ENCODE data around the gene DHRS1.
A peak's percentile ranks its signal among the peaks of the same experiment; 100 is the strongest.

DHRS1 gene

DNA sequence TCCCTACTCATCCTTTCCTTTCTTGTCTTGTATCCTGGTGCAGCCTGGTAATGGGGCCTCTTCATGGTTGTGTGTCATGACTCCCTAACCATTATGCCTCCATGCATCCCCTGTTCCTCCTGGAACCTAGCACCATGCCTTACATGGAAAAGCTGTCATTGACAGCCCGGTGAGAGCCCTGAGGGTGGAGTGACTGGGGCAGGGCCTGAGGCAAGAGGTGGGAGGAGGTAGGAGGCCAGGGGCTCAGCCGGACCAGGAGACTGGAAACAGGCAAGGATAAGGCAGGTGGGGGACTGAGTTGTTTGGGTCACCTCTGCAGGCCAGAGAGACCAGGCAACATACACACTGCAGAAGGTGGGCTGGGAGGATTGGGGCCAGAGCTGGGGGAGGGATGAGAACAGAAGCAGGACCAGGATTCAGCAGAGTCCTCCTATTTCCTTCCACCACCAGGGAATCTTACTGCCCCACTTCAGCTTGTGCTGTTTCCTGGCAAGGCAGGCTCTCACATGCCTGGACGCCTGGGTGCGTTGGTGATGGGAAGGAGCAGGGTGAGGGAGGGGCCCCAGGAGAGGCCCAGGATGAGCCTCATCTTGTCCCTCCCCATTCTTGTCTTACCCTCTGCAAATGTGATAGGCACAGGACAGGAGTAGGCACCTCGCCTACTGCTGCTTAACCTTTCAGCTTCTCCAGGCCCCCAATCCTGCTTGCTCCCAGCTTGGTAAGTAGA lies 10.1 kb upstream of the DHRS1 start, which contains the start of gene LTB4R2:
Gene LTB4R2 (plus strand): TSS at position 603 of the 727 bp plus-strand sequence. CDS start 525 bp downstream, outside the sequence.
- DNase-seq (ENCODE audit: low spot score) = no peak

GRCh38 chr14:24308342-24309124 lies 9.0 kb upstream of the DHRS1 start:
- DNase-seq (ENCODE audit: low spot score) = no peak

DNA sequence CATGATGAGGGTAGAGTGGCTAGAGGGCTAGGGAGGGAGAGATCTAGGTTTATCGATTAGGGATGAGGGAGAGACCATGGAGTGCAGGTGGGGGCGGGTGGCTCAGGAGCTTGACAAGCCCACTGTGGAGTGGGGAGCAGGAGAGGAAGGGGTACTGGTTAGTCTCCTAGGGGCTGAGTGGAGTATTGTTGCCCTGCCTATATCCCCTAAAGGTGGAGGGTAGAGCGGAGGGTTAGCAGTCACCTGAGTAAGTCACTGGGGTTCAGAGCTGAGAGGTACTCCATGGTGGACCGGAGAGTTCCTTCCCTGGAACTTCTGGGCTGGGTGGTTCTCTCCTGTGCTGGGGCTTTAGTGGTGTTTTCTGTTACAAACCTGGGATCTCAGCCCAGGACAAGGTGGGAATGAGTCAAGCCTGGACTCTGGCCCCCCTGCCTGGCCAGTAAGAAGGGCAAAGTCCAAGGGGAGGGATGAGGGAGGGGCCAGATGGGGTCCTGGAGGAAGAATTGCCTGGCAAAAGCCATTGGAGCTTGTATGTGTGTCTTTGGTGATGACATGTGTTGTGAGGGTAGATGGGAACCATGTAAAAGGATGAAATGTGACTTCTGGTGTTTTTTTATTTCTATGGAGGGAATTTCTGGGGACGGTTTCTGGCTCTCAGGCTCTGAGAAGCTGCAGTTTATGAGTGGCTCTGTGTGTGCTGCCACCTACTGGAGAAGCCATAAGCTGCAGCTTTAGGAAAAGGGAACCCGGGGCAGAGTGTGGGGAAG lies 8.2 kb upstream of the DHRS1 start, which contains the start of gene CIDEB:
Gene CIDEB (minus strand): TSS at position 403 of the 767 bp plus-strand sequence. CDS start 119 bp downstream, at position 284.
- peak; percentile 69 for DNase-seq (ENCODE audit: low spot score)

DNA sequence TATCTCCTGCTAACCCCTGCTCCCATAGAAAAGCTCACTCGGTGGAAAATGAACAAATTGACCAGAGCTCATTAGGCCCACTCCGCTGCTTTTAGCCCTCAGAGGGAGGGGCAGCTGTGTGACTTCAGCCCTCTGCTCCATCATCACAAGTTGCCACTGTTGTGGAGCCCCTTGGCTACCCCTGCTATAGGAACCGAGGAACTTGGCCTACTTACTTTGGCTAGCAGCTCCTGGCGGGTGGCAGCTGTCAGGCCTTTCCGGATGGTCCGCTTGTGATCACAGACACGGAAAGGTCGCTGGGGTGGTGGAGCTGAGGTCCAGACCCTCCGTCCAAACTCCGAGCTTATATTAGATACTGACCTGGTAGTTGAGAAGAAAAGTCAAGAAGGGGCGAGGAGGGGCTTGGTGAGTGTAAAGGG lies 7.6 kb upstream of the DHRS1 start:
- no peak for DNase-seq (ENCODE audit: low spot score)

DNA sequence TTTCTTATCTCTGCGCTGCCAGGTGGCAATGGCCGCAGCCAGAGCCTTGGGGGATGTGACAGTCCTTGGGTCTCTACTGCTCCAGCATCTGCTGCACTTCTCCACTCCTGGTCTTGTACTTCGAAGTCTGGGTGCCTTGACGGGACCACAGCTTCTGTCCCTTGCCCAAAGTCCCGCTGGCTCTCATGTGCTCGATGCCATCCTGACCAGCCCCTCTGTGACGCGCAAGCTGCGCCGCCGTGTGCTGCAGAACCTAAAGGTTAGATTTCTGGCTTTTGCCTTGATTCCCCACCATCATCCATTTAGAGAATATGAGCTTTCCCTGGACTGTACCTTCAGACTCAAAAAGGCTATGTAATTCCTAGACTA lies 4.4 kb upstream of the DHRS1 start:
- no peak for DNase-seq (ENCODE audit: low spot score)

DNA sequence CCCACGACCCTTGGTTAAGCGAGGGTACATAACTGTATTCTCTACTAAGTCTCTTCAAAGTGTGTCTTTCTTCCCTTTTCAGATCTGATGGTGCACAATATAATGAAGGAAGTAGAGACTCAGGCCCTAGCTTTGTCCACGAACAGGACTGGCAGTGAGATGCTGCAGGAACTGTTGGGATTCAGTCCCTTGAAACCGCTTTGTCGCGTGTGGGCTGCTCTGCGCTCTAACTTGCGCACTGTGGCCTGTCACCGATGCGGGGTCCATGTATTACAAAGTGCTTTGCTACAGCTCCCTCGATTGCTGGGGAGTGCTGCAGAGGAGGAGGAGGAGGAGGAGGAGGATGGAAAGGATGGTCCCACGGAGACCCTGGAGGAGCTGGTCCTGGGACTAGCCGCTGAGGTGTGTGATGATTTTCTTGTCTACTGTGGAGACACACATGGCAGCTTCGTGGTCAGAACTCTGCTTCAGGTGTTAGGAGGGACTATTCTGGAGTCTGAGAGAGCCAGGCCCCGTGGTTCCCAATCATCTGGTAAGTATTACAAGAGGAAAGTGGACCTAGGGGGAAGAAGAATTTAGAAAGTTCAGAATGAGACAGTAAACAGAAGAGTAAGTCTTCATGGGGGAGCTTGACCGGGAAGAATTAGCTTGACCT lies 873 bp upstream of the DHRS1 start:
- no peak for DNase-seq (ENCODE audit: low spot score)

GRCh38 chr14:24298892-24299254 lies 707 bp downstream of the DHRS1 start:
- DNase-seq (ENCODE audit: low spot score) = peak; percentile 89

DNA sequence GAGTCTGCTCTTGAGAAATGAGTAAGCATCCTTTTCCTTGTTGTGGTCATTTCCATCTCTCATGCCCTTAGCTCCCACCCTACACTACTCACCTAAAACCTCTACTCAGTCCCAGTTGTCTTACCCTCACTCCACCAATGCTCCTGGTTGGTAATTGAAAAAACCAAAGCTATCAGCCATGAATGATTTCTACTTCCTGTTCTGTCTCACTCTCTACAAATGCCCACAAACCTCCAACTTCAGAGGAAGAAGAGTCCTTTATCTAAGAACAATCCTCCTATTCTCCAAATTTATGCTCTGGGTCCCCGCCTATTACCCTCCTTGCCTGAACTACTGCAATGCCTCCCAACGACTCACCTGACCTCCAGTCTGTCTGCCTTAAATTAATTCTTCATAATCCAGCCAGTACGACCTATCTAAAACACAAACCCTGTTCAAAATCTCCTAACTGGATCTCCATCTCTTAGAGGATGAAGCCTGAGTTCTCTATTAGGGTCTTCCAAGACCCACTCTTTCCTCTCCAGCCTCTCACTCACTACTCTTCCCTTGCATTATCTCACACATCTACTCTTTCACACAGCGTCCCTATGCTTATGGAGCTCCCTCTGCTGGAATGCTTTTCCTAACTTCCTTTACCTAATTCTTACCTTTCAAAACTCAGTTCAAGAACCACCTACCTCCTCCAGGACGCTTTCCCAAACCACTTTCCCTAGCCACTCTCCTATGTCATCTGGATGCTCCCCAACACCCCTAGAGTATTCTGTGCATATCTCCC lies 2.2 kb downstream of the DHRS1 start:
- peak; percentile 67 for DNase-seq (ENCODE audit: low spot score)

- peak; percentile 96 for DNase-seq (ENCODE audit: low spot score)
Observed at GRCh38 chr14:24296341-24297157, 3.0 kb downstream of the DHRS1 start.

DNA sequence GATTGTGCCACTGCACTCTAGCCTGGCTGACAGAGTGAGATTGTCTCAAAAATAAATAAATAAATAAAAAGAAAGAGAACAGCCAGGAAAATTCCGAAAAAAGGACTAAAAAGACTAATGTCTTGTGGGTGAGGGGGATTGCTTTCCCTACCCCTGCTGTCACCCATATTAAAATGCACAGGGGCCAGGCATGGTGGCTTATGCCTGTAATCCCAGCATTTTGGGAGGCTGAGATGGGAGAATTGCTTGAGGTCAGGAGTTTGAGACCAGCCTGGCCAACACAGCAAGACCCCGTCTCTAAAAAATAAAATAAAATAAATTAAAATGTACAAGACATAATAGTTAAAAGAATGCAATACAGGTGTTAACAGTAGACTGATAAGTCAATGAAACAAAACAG lies 6.1 kb downstream of the DHRS1 start:
- DNase-seq (ENCODE audit: low spot score) = no peak

DNA sequence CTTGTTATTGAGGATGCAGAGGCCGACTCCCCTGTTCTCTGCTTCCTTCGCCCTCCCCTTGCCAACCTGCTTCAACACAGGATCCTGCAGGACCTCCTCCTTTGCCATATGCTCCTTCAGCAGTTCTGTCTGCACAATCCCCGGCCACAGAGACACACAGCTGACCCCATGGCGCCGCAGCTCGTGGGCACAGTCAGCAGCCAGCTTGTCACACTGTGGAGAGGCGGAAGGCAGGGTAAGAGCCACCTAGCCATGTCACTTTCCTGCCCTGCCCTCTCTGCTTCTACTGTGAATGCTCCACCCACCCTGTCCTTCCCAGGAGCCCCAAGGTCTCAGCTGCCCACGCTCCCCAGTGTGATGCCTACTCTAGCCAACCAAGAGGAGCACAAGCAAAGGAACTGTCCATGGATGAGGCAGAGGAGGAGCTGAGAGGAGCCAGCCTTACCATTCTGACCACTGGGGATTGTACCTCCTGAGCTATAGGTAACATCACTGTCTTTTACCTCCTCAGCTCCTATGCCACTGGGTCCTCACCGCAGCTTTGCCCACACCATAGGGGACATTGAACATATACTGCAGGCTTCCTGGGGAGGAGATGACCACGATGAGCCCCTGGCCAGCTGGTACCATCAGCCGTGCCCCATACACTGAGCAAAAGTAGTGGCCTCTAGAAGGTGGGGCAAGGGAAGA lies 7.3 kb downstream of the DHRS1 start:
- DNase-seq (ENCODE audit: low spot score) = no peak

DNA sequence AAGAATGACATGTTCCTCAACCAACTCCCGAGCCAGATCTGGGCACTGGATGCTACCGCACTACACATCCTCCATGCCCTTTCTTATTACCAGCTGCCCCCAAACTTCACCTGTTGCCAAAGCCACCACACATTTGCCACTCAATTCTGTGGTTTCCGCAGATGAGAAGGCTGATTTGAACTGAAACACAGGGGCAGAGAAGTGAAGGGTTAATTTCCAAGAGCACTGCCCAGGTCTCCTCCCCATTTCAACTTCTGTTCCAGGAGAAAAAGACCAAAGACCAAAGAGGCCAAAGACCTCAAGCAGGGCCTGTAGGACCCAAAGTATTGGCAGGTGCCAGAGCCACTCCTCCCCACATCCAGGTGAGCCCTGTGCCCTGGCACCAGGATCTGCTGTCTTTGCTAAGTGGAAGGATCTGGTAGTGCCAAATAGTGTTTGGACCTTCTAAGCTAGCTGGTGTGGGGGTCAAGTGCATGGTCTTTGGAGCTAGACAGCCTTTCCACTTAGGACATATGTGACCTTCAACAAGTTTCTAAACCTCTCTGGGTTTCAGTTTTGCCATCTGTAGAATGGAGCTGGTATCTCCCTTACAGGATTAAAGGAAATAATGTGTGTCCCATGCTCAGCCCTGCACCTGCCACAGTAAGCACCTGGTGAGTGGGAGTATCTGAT lies 8.0 kb downstream of the DHRS1 start:
- DNase-seq (ENCODE audit: low spot score) = no peak

DNA sequence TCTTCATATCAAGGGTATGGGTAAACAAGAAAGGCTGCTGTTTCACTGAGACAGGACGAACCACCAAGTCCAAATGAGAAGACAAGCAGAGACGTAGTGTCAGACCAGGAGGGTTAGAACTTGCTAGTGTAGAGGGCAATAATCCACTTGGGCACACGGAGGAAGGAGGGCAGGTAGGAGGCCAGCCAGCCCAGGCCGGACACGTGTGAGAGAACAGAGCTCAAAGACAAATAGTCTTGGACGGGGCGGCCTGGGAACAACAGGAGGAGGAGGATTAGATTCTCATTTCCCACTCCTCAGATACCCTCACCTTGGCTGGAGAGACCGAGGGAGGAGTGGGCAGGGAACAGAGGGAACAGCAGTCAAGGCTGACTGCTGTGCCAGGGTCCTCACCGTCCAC lies 8.8 kb downstream of the DHRS1 start:
- DNase-seq (ENCODE audit: low spot score) = no peak

- no peak for DNase-seq (ENCODE audit: low spot score)
Observed at GRCh38 chr14:24289649-24290280, 9.8 kb downstream of the DHRS1 start.

DNA sequence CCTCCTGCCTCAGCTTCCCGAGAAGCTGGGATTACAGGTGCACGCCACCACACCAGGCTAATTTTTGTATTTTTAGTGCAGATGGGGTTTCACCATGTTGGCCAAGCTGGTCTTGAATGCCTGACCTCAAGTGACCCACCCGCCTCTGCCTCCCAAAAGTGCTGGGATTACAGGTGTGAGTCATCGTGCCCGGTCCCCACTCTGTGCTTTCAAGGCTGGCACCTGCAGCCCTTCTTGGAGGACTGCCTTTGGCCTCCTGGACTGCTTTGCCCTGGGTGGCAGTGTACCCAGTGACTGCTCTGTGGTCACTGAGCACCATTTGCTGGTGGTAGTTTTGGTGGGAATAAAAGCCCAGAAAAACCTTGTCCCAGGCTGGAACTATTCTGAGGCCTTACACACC lies 12.6 kb downstream of the DHRS1 start:
- DNase-seq (ENCODE audit: low spot score) = no peak

- no peak for DNase-seq (ENCODE audit: low spot score)
Observed at GRCh38 chr14:24285351-24285750, 14.2 kb downstream of the DHRS1 start.

- DNase-seq (ENCODE audit: low spot score) = no peak
Observed at GRCh38 chr14:24284501-24285035, 15.0 kb downstream of the DHRS1 start.

GRCh38 chr14:24283796-24284460 lies 15.7 kb downstream of the DHRS1 start:
- DNase-seq (ENCODE audit: low spot score) = no peak
